ENCODE measurements around the gene MAPT.

DNA sequence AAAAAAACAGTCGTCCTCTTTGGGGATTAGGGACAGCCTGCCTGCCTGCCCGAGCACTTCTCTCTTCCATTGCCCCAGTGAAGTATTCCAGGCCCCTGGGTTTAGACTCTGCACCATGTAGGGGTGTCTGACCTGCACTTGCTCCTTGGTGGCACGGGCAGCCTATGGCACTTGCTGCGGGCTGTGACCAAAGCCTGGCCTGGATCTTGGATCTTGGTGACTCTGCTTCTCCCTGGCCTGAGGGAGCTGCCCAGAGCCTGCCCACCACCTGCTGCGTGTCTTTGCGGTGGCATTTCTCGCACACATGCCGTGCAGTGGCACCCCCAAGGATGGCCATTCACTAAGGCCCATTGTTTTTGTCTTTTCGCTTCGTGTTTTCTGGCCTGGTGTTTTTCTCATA is 98.5 kb downstream of the MAPT start:
- TF ChIP-seq ZNF616 (CRISPR knock-in tag; IDR thresholded peaks at IDR 0.05; ENCODE audit: low read depth) (no peak), GZF1 (CRISPR knock-in tag; IDR thresholded peaks at IDR 0.05) (no peak), ZNF382 (CRISPR knock-in tag; IDR thresholded peaks at IDR 0.05; ENCODE audit: borderline replicate concordance) (no peak), ZNF547 (CRISPR knock-in tag; IDR thresholded peaks at IDR 0.05) (no peak)
- TF ChIP-seq, protein P1, sequence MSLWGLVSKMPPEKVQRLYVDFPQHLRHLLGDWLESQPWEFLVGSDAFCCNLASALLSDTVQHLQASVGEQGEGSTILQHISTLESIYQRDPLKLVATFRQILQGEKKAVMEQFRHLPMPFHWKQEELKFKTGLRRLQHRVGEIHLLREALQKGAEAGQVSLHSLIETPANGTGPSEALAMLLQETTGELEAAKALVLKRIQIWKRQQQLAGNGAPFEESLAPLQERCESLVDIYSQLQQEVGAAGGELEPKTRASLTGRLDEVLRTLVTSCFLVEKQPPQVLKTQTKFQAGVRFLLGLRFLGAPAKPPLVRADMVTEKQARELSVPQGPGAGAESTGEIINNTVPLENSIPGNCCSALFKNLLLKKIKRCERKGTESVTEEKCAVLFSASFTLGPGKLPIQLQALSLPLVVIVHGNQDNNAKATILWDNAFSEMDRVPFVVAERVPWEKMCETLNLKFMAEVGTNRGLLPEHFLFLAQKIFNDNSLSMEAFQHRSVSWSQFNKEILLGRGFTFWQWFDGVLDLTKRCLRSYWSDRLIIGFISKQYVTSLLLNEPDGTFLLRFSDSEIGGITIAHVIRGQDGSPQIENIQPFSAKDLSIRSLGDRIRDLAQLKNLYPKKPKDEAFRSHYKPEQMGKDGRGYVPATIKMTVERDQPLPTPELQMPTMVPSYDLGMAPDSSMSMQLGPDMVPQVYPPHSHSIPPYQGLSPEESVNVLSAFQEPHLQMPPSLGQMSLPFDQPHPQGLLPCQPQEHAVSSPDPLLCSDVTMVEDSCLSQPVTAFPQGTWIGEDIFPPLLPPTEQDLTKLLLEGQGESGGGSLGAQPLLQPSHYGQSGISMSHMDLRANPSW (CRISPR knock-in tag; IDR thresholded peaks at IDR 0.05; ENCODE audit: borderline replicate concordance), result no peak
- TF ChIP-seq, protein P2, sequence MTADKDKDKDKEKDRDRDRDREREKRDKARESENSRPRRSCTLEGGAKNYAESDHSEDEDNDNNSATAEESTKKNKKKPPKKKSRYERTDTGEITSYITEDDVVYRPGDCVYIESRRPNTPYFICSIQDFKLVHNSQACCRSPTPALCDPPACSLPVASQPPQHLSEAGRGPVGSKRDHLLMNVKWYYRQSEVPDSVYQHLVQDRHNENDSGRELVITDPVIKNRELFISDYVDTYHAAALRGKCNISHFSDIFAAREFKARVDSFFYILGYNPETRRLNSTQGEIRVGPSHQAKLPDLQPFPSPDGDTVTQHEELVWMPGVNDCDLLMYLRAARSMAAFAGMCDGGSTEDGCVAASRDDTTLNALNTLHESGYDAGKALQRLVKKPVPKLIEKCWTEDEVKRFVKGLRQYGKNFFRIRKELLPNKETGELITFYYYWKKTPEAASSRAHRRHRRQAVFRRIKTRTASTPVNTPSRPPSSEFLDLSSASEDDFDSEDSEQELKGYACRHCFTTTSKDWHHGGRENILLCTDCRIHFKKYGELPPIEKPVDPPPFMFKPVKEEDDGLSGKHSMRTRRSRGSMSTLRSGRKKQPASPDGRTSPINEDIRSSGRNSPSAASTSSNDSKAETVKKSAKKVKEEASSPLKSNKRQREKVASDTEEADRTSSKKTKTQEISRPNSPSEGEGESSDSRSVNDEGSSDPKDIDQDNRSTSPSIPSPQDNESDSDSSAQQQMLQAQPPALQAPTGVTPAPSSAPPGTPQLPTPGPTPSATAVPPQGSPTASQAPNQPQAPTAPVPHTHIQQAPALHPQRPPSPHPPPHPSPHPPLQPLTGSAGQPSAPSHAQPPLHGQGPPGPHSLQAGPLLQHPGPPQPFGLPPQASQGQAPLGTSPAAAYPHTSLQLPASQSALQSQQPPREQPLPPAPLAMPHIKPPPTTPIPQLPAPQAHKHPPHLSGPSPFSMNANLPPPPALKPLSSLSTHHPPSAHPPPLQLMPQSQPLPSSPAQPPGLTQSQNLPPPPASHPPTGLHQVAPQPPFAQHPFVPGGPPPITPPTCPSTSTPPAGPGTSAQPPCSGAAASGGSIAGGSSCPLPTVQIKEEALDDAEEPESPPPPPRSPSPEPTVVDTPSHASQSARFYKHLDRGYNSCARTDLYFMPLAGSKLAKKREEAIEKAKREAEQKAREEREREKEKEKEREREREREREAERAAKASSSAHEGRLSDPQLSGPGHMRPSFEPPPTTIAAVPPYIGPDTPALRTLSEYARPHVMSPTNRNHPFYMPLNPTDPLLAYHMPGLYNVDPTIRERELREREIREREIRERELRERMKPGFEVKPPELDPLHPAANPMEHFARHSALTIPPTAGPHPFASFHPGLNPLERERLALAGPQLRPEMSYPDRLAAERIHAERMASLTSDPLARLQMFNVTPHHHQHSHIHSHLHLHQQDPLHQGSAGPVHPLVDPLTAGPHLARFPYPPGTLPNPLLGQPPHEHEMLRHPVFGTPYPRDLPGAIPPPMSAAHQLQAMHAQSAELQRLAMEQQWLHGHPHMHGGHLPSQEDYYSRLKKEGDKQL (CRISPR knock-in tag; IDR thresholded peaks at IDR 0.05; ENCODE audit: low read depth), result no peak
- TF ChIP-seq, protein P3, sequence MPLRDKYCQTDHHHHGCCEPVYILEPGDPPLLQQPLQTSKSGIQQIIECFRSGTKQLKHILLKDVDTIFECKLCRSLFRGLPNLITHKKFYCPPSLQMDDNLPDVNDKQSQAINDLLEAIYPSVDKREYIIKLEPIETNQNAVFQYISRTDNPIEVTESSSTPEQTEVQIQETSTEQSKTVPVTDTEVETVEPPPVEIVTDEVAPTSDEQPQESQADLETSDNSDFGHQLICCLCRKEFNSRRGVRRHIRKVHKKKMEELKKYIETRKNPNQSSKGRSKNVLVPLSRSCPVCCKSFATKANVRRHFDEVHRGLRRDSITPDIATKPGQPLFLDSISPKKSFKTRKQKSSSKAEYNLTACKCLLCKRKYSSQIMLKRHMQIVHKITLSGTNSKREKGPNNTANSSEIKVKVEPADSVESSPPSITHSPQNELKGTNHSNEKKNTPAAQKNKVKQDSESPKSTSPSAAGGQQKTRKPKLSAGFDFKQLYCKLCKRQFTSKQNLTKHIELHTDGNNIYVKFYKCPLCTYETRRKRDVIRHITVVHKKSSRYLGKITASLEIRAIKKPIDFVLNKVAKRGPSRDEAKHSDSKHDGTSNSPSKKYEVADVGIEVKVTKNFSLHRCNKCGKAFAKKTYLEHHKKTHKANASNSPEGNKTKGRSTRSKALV (CRISPR knock-in tag; IDR thresholded peaks at IDR 0.05), result no peak

All from HepG2 (cell line).